GM12878 (cell line): ENCODE measurements around the gene POMP. TPM values are rescaled to one million over a fixed set of nuclear protein-coding genes. Genes with fewer than 3 reads are reported as not detected.

Experiments used
- ATAC-seq: fragments of 200-7000 bp; cut with Tn5 transposase; 3 replicates; pipeline ENCODE4 v1.9.1; 2020; ENCODE audit warnings: mild to moderate bottlenecking, moderate library complexity
- BruUV-seq: library from RNA; stranded (reverse); fragments of 400-500 nt; replicated peaks from 2 replicates; lab custom pipeline; 2021; lab: Mats Ljungman, UMichigan
- CTCF ChIA-PET: fragments of 300-600 bp; sonication (Branson Sonifier 250); formaldehyde crosslinking; extraction: SDS; loops from one replicate; lab custom pipeline; 2021; ENCODE audit warnings: inconsistent platforms; lab: Yijun Ruan, JAX
- POLR2A ChIA-PET: fragments of 350-600 bp; formaldehyde crosslinking; extraction: SDS; loops from one replicate; lab custom pipeline; 2021; ENCODE audit warnings: inconsistent platforms; lab: Charles Lee
- RAD21 ChIA-PET: fragments of 300-600 bp; sonication (Branson Sonifier 250); formaldehyde crosslinking; loops from one replicate; lab custom pipeline; 2023; ENCODE audit warnings: antibody characterized with exemption; ENCODE audit not compliant: unreplicated experiment; lab: Charles Lee
- SMC1A ChIA-PET: fragments of 300-600 bp; sonication (Branson Sonifier 250); formaldehyde crosslinking; loops from one replicate; lab custom pipeline; 2023; ENCODE audit not compliant: unreplicated experiment, uncharacterized antibody; lab: Charles Lee
- DNase-seq: peaks from one replicate; pipeline ENCODE4 v3.0.0-alpha.2; 2011; ENCODE audit warnings: low read depth, low spot score
- FAIRE-seq: peaks from 3 replicates; lab custom pipeline; 2011; peaks lifted over from hg19 to GRCh38; lab: Jason Lieb, UNC
- H2AFZ ChIP-seq: 2 replicates; pipeline ENCODE4 v1.6.0; 2011; ENCODE audit warnings: low read depth, low read length, control low read depth; ENCODE audit not compliant: control insufficient read depth
- H3K27ac ChIP-seq: 2 replicates; pipeline ENCODE4 v1.5.1; 2011; ENCODE audit warnings: control low read depth; ENCODE audit not compliant: control insufficient read depth, insufficient read depth
- H3K27me3 ChIP-seq, 2 experiments: replicated peaks in 1 of 2; 2 replicates each; pipeline versions ENCODE4 v1.6.0 to v1.6.1; 2011; ENCODE audit warnings: low read length in 1 of 2; ENCODE audit not compliant: control insufficient read depth in 2 of 2, insufficient read depth in 2 of 2
- H3K36me3 ChIP-seq, 2 experiments: 2 replicates each; pipeline ENCODE4 v1.5.1; 2011; ENCODE audit warnings: low read length in 1 of 2; ENCODE audit not compliant: control insufficient read depth in 2 of 2, insufficient read depth in 2 of 2
- H3K4me1 ChIP-seq: 2 replicates; pipeline ENCODE4 v1.6.1; 2011; ENCODE audit warnings: mild to moderate bottlenecking, low read length, moderate library complexity, mixed read lengths; ENCODE audit not compliant: control insufficient read depth, insufficient read depth
- H3K4me2 ChIP-seq: 2 replicates; pipeline ENCODE4 v1.6.0; 2011; ENCODE audit warnings: control low read depth; ENCODE audit not compliant: control insufficient read depth, insufficient read depth
- H3K4me3 ChIP-seq: fragments of 200-600 bp; sonication (generic); 2 replicates; pipeline ENCODE4 v1.5.1; 2016
- H3K79me2 ChIP-seq: 2 replicates; pipeline ENCODE4 v1.6.0; 2011; ENCODE audit warnings: low read length; ENCODE audit not compliant: control insufficient read depth, insufficient read depth
- H3K9ac ChIP-seq: 2 replicates; pipeline ENCODE4 v1.8.0; 2011; ENCODE audit warnings: low read length, control low read depth, mixed read lengths; ENCODE audit not compliant: control insufficient read depth, insufficient read depth
- H3K9me3 ChIP-seq: replicated peaks from 3 replicates; pipeline ENCODE4 v1.5.1; 2011; ENCODE audit warnings: mild to moderate bottlenecking, low read length; ENCODE audit not compliant: control insufficient read depth, insufficient read depth
- H4K20me1 ChIP-seq: 2 replicates; pipeline ENCODE4 v1.6.0; 2011; ENCODE audit not compliant: control insufficient read depth, insufficient read depth
- CHD1 ChIP-seq: IDR thresholded peaks from 2 replicates; pipeline ENCODE4 v1.6.1; 2012; ENCODE audit warnings: low read depth, low read length, improper control_type of control experiment
- ELK1 ChIP-seq: IDR thresholded peaks from 2 replicates; pipeline ENCODE4 v1.6.1; 2012; ENCODE audit warnings: low read depth, low read length, improper control_type of control experiment
- EP300 ChIP-seq, 2 experiments: fragments of 150-350 bp in 1 of 2; IDR thresholded peaks; 2 replicates each; pipeline ENCODE4 v1.6.1; 2011 to 2012; ENCODE audit warnings: low read depth in 2 of 2, low read length in 2 of 2, borderline replicate concordance in 1 of 2, improper control_type of control experiment in 1 of 2, inconsistent platforms in 1 of 2; ENCODE audit not compliant: control insufficient read depth in 1 of 2
- FOS ChIP-seq: IDR thresholded peaks from 3 replicates; pipeline ENCODE4 v1.6.1; 2011; ENCODE audit warnings: borderline replicate concordance; ENCODE audit not compliant: insufficient read length; ENCODE audit errors: extremely low read depth
- FOXM1 ChIP-seq: IDR thresholded peaks from 2 replicates; pipeline ENCODE4 v1.6.1; 2012; ENCODE audit warnings: low read depth, mild to moderate bottlenecking, inconsistent platforms, low read length, moderate library complexity
- JUNB ChIP-seq: IDR thresholded peaks from 2 replicates; pipeline ENCODE4 v1.6.1; 2016; ENCODE audit warnings: antibody characterized with exemption, mild to moderate bottlenecking
- MAX ChIP-seq: IDR thresholded peaks from 2 replicates; pipeline ENCODE4 v1.6.1; 2012; ENCODE audit warnings: low read depth, low read length, improper control_type of control experiment
- MTA2 ChIP-seq: fragments of 450-650 bp; IDR thresholded peaks from 2 replicates; pipeline ENCODE4 v1.6.1; 2016; ENCODE audit warnings: low read depth, mild to moderate bottlenecking, moderate library complexity
- NKRF ChIP-seq: fragments of 450-650 bp; conservative IDR thresholded peaks from 2 replicates; pipeline ENCODE4 v1.6.1; 2017; ENCODE audit warnings: mild to moderate bottlenecking, moderate library complexity
- NR2C2 ChIP-seq: IDR thresholded peaks from 2 replicates; pipeline ENCODE4 v1.6.1; 2011; ENCODE audit warnings: borderline replicate concordance, low read depth; ENCODE audit not compliant: control insufficient read depth, insufficient read length
- PBX3 ChIP-seq: IDR thresholded peaks from 2 replicates; pipeline ENCODE4 v1.6.1; 2011; ENCODE audit warnings: mild to moderate bottlenecking, low read depth, low read length, moderate library complexity; ENCODE audit not compliant: insufficient replicate concordance
- RBBP5 ChIP-seq: fragments of 200-600 bp; sonication (generic); conservative IDR thresholded peaks from 2 replicates; pipeline ENCODE4 v1.6.1; 2016
- USF1 ChIP-seq: IDR thresholded peaks from 2 replicates; pipeline ENCODE4 v1.6.1; 2011; ENCODE audit warnings: borderline replicate concordance, low read depth, mild to moderate bottlenecking, moderate library complexity, mixed read lengths, low read length; ENCODE audit not compliant: insufficient read depth; ENCODE audit errors: extremely low read length
- YY1 ChIP-seq: IDR thresholded peaks from 2 replicates; pipeline ENCODE4 v1.6.1; 2011; ENCODE audit warnings: low read depth, mild to moderate bottlenecking, low read length
- ZBTB4 ChIP-seq: fragments of 450-650 bp; formaldehyde crosslinking; IDR thresholded peaks from 2 replicates; pipeline ENCODE4 v1.4.0; 2022; ENCODE audit warnings: mild to moderate bottlenecking, moderate library complexity
- WGBS: methylation state at CpG from one replicate; pipeline ENCODE4 v1.1.6; 2016; ENCODE audit warnings: low lambda C conversion rate; ENCODE audit not compliant: insufficient replicate concordance, insufficient coverage; ENCODE audit errors: missing lambda C conversion rate; 5-methylcytosine and 5-hydroxymethylcytosine counted together
- in situ Hi-C: fragments of 300-500 bp; cut with MboI; formaldehyde crosslinking; loops from 9 replicates; pipeline ENCODE4 v1.14.3; 2018; ENCODE audit warnings: mixed read lengths
- intact Hi-C: fragments of 100-400 bp; cut with micrococcal nuclease; formaldehyde crosslinking; loops from one replicate; pipeline ENCODE4 v1.14.2; 2022; ENCODE audit not compliant: unreplicated experiment
- polyA plus RNA-seq, 11 experiments: library from polyadenylated mRNA; depleted of rRNA in 4 of 11; unstranded in 6 of 11; stranded (reverse) in 5 of 11; fragments of >200 nt; fragmentation: Nextera tagmentation in 4 of 11; fragmentation: Illumina TruSeq in 1 of 11; extraction: Ambion mirVana in 4 of 11; extraction: Trizol in 1 of 11; gene quantifications; 1 replicate in 1 of 11; 2 replicates in 10 of 11; pipeline versions ENCODE4 v1.2.1 to v1.2.3, GENCODE V29; 2011 to 2016; ENCODE audit warnings: inconsistent platforms in 2 of 11, missing spikeins in 2 of 11, low read depth in 1 of 11
- total RNA-seq, 4 experiments: library from RNA; depleted of rRNA in 3 of 4; stranded (reverse); fragments of >200 nt in 3 of 4; fragmentation: Illumina TruSeq in 1 of 4; extraction: Trizol in 1 of 4; gene quantifications; 2 replicates each; pipeline versions ENCODE4 v1.2.1 to v1.2.3, GENCODE V29; 2013 to 2021

The POMP gene
- total and polyA plus RNA-seq, 10 of the 15 experiments (the other 5 are each of a cell fraction or from before 2014, with no cell fraction given) = 90.4 to 668 (median 144) TPM

- intact Hi-C loops = no loop called here
- H3K9ac ChIP-seq = no peak overlapping the region
- no peaks in the 10 kb centered on the region for H3K36me3 ChIP-seq
- no peak overlapping the region for H2AFZ ChIP-seq
- no peaks in the 10 kb centered on the region; a peak in 1 of 4 replicates for H3K27me3 ChIP-seq
- SMC1A ChIA-PET = interaction anchor here (0.9 kb wide), 1 partner anchor 8 kb away, joined by 4 read pairs; no protein-coding TSS in a partner anchor
- H3K4me2 ChIP-seq = no peak overlapping the region
- DNase-seq (no peak), FAIRE-seq (no peak), ATAC-seq (no peak)
- RAD21 ChIA-PET = no interaction called here
- H4K20me1 ChIP-seq = no peaks in the 10 kb centered on the region
- no peak overlapping the region for H3K27ac ChIP-seq
- CTCF ChIA-PET = interaction anchor here (0.5 to 0.7 kb wide), 2 partner anchors 46 to 200 kb away, joined by 3 read pairs; no protein-coding TSS in a partner anchor
- POLR2A ChIA-PET = no interaction called here
- in situ Hi-C loops = no loop called here
- no peak overlapping the region for H3K4me3 ChIP-seq
- H3K4me1 ChIP-seq = no peaks in the 10 kb centered on the region
- no peaks in the 10 kb centered on the region for H3K9me3 ChIP-seq
- BruUV-seq = no TSS peak
- H3K79me2 ChIP-seq = no peaks in the 10 kb centered on the region
- WGBS = 67% methylated on average over 8 of the region's 8 CpGs
- TF ChIP-seq USF1 (no peak), RBBP5 (no peak), PBX3 (no peak), YY1 (no peak), NR2C2 (no peak), ELK1 (no peak), NKRF (no peak), CHD1 (no peak), JUNB (no peak), MAX (no peak), EP300 (IDR thresholded peaks at IDR 0.05; ENCODE audit: borderline replicate concordance in 1 of 2, control insufficient read depth in 1 of 2, low read depth in 2 of 2, low read length in 2 of 2) (no peak), ZBTB4 (CRISPR knock-in tag) (no peak), FOS (no peak), FOXM1 (no peak), MTA2 (no peak)
Measured at GRCh38 chr13:28622286-28622685, 36.6 kb upstream of the POMP start.
